T-helper 2 cell treated with Interferon-gamma antibody and Interleukin-4, amounts not matched to agents 100 ng/mL and 5 ng/mL, for 36 hours (primary cell): Measurements from ENCODE around the gene CRIP2. TPM values are rescaled to one million over a fixed set of nuclear protein-coding genes. Genes with fewer than 3 reads are reported as not detected.

Experiments used
- intact Hi-C: fragments of 100-400 bp; cut with micrococcal nuclease; formaldehyde crosslinking; loops from one replicate; pipeline ENCODE4 v1.15.1; 2023
- total RNA-seq: library from RNA; stranded (reverse); gene quantifications from 2 replicates; pipeline ENCODE4 v1.2.3, GENCODE V29; 2022

Gene CRIP2
- total RNA-seq, 1 donor from 2014 or later, result 1.5 TPM

GRCh38 chr14:105476097-105476830, 1.6 kb downstream of the CRIP2 start:
- intact Hi-C loops, result no loop called here

DNA sequence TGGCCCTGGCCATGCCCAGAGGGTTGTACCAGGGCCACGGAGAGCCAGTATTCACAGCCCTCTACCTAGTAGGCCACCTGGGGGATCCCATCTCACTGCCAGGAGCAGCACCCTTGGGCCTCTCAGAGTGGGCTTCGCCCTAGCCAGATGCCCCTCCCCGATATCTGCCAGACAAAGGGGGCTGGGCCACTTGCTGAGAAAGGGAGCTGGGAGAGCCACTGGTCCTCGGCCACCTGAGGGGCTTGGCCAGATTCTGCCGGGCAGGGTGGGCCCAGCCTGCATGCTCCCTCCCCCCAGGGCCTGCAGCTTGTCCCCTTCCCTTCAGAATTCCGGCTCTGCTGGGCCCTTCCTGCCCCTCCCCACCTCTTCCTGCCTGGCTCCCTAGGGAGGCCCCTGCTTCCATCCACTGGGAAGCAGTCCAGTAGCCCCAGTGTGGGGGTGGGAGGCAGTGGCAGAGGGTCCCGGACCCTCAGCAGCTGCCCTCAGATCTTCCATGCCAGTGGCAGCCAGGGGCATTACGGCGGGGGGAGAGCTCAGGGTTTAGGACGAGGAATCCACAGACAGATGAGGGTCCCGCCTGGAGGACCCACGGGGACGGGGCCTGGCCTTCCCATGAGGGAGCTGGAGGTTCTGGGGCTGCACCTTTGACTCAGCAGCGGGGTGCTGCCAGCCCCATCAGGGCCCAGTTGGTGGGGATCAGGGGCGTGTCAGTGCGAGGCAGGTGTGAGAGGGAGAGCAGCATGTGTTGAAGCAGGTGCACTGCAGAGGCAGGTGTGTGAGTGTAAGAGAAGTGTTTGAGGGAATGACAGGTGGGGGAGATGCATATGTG, 2.4 kb downstream of the CRIP2 start:
- intact Hi-C loops, result no loop called here

- intact Hi-C loops, result no loop called here
Measured at GRCh38 chr14:105477660-105478397, 3.2 kb downstream of the CRIP2 start.

GRCh38 chr14:105478398-105479251, 4.0 kb downstream of the CRIP2 start:
- intact Hi-C loops, result no loop called here

- intact Hi-C loops, result loop anchor here (10.0 kb wide), 1 partner anchor 415 kb away; the partner anchor contains the start of gene GPR132
Measured at GRCh38 chr14:105479431-105480158, 5.0 kb downstream of the CRIP2 start.

DNA sequence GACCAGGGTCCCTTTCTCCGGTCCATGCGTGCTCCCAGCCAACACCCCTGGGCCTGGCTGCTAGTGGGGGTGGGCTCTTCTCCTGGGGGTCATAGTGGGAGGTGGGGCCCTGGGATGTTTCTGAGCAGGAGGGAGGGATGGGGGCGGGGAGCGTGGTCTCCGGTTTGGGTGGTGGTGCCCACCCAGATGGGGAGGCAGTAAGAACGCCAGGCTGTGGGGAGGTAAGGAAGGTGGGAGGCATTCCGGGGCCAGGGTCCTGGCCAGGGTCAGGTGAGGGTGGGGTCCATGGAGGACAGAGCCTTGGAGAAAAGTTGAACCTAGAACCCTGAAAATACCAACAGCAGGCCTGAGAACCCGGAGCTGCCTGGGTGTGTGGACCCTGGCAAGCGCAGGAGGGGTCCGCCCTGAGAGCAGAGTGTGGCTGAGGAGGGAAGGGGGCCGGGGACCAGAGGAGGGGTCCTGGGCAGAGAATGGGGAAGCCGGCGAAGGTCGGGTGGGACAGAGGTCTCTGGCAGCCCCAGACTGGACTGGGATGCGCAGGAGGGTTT, 5.7 kb downstream of the CRIP2 start:
- intact Hi-C loops, result loop anchor here (10.0 kb wide), 1 partner anchor 415 kb away; the partner anchor contains the start of gene GPR132

DNA sequence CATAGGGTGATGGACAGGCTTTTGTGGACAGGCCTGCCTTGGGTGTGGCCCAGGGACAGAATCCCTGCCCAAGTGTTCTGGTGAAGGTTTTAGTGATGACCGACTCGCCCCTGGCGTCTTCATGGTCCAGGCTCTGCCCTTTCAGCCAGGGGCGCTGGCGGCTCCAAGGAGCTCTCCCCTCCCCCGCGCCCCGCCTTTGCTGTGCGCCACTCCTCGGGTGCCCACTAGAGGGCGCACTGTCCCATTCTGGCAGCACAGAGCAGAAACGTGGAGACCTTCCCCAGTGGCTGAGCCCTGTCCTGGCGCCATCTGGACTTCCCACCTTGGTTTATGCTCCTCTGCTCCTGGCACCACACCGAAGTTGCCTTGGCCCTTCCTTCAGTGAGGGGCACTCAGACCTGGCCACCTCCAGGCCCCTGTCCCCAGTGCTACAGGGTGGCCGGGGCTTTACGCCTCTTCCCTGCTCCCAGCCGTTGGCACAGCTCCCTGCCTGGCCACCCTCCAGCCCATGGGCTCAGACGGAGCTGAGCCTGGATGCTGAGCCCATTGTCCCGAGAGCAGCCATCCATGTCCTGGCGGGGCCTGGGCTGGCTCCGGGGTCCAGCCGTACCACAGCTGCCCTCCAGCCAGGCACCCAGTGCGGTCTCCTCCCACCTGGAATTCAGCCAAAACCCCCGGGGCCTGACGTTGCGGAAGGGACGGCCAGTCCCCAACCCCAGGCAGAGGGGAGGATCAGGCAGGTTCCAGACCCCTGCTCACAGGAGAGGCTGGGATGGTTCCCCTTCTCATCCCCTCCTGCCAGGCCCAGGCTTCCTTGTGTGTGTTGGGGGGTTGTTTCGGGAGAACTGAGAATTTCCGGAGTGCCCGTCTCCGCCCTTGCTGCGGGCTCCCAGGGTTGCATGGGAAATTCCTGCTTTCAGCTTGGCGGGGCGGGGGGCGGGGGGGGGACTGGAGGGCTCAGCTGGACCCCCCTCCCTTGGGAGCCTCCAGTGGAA, 6.5 kb downstream of the CRIP2 start:
- intact Hi-C loops, result loop anchor here (1.0 to 10.0 kb wide), 2 partner anchors 9 to 416 kb away; partner anchors contain the start of gene GPR132

DNA sequence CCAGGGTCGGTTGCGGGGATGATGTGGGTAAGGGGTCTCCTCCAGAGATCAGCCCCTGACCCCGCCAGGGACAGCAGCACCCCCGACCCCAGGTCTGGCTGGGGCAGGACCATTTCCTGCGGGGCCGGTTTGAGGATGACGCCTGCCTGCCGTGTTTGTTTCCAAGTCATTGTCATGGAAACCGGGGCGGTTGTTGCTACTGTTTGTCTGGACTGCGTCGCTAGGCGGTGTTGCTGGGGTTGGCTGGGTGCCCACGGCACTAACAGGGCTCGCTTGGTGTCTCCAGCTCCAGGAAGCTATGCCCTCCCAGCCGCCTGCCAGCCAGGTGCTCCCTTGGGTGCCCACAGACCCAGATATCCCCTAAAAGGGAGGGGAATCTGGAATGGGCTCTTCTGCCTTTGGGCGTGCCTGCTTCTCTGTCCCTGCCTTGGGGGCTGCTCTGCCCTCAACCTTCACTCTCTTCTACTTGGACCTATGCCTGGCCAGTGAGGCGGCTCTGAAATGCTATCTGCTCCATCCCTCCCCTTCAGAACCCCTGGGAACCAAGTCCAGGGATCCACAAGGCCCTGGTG, 7.4 kb downstream of the CRIP2 start:
- intact Hi-C loops, result loop anchor here (1.0 to 10.0 kb wide), 2 partner anchors 8 to 417 kb away; partner anchors contain the start of gene GPR132

DNA sequence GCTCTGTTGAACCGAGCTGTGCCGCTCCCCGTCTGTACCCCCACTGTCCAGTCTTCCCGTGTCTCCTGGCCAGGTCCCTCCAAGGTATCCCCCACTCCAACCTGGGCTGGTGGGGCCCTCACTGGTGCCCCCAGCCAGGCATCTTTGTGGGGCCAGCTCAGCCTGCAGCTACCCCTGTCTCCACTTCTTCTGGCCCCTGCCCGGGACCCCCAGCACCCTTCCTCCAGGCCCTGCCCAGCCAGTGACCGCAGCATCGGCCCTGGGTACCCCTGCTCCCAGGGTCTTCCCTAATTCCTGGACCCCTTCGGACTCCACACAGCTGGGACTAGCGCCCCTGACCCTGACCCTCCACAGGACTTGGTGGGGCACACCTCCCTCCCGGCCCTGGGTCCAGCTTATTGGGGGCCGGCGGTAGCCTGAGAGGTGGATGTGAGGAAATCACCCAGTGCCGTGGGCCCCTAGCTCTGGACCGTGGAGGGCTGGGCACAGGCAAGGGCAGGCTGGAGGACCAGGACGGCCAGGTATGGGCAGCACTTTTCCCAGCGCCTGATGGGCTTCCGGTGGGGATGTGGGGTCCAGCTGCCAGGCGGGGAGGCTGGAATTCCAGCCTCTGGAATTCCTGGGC, 8.0 kb downstream of the CRIP2 start:
- intact Hi-C loops, result loop anchor here (10.0 kb wide), 1 partner anchor 418 kb away; the partner anchor contains the start of gene GPR132

DNA sequence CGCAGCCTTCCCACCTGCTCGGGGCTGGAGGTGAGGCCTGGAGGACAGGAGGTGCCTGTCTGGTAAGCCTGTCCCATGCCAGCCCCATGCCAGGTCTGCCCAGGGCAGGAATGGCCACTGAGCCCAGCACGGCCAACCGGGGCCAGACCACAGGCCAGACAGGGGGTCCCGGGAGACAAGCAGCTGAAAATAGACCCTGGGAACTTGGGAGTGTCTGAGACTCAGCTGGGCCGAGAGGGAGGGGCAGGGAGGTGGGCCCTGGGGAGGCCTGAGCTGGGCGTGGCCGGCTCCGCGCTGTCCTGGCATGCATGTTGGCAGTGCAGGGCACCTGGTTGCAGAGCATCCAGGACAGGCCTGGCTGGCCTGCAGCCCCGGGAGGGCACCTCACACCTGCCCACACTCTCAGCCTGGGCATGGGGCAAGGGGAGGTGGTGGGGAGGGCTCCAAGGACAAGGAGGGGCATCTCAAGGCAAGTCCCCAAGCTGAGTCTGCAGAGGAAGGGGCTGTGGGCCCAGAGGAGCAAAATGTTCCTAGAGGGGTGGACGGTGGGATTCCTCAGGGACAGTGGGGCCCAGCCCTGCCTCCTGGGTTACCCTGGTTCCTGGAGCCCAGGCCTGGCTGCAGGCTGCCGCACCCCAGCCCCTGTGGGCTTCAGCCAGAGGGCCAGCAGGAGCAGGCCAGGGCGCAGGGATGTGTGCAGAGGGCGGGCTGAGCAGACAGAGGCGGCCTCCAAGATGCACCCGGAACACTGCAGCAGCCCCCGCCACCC, 8.9 kb downstream of the CRIP2 start:
- intact Hi-C loops, result loop anchor here (10.0 kb wide), 1 partner anchor 419 kb away; the partner anchor contains the start of gene GPR132

DNA sequence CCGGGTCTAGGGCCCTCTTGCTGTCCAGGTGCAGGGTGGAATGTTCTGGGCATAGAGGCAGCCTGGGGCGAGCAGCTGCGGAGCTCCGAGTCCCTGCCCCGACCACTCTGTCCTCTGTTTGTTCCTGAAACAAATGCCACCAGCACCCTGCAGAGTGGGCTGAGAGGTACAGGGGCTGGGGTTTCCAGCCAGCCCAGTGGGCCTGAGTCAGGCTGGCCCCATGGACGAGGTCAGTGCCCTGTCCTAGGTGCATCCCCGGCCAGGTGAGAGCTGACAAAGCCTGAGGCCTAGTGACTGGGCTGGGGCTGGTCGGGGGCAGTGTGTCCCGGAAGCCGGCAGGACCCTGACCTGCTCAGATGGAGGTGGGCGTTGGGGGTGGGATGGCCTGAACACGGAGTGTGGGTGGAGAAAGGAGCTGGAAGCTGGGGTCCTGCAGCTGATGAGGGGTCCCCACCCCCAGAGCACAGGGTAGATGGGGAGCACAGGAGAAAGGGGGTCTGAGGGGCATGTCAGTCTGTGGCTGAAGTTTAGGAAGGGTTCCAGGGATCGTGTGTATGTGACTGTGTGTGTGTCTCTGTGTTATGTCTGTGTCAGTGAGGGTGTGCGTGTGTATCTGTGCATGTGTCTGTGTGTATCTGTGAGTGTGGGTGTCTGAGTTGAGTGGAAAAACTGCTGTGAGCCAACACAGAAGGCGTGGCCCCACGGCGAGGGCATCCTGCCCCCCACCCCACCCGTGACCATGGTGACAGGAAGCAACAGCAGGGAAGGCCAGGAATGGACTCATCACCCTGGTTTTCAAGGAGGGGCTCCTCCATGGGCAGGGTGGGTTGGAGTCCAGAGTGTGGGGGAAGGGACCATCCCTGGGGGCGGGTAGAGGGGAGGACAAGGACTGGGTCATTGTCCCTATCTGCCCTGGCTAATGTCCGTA, 9.7 kb downstream of the CRIP2 start:
- intact Hi-C loops, result loop anchor here (10.0 kb wide), 1 partner anchor 420 kb away; the partner anchor contains the start of gene GPR132

DNA sequence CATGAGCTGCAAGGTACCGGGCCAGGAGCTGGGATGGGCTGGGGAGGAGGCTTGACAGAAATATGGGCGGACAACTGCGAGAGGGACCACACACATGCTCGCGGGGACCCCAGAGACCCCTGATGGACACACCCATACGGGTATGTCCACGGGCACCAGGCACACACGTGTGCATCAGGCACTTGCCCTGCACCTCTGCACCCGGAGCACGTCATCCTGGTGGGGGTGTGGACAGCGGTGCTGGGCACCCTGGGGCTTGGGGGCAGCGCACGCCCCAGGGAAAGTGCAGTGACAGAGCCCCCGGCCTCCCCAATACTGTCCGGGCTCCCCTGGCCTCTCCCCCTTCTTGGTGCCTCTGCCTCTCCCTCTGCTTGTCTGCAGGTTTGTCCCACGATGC, 10.4 kb downstream of the CRIP2 start:
- intact Hi-C loops, result loop anchor here (10.0 kb wide), 1 partner anchor 420 kb away; the partner anchor contains the start of gene GPR132

- intact Hi-C loops, result loop anchor here (10.0 kb wide), 1 partner anchor 421 kb away; the partner anchor contains the start of gene GPR132
Measured at GRCh38 chr14:105485739-105486162, 11.1 kb downstream of the CRIP2 start.

DNA sequence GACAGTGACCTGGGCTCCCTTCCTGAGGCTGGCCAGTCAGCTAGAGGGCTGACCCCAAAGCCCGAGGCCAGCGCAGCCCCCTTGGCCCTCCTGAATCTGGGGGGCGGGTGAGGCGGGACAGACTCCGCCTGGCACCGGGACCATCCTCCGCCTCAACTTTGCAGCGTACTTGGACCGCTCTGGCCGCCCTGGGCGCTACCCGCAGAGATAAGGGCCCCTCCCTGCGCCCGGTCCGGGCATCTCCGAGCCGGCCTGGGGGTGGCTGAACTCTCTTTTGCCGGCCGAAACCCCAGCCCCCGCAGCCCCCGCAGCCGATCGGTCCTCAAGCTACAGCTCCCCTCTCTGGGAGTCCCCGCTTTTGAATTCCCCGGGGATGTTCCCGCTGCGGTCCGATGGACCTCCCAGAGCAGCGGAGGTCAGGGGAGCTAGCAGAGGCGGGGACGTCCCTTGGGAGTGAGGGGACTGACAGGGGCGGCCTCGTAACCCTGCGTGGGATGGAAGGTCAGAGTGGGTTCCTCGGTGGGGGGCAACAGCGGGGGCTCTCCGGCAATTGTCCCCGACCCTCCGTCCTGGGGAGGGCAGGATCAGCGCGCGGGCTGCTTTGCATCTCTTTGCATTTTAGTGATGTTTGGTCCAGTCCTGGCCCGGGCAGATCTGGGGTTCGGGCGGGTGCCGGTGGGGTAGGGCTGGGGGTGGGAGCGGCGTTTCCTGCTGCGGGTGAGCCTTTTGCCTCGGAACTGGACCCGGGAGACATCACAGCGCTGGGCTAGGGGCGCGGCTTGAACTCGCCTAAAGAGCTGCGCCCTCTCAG, 11.7 kb downstream of the CRIP2 start, which contains the start of gene CRIP1:
Gene CRIP1, plus strand, starts transcription at position 724 of the 811 bp plus-strand sequence. CDS start 374 bp downstream, outside the sequence.
- intact Hi-C loops, result loop anchor here (10.0 kb wide), 1 partner anchor 422 kb away; the partner anchor contains the start of gene GPR132
